GM13977 (cell line): Measurements from ENCODE around the gene ZNF469.

Experiments used
- DNase-seq: peaks from one replicate; pipeline ENCODE4 v3.0.0; 2012; ENCODE audit warnings: low spot score
- CTCF ChIP-seq: IDR thresholded peaks from 2 replicates; pipeline ENCODE4 v1.5.1; 2012; ENCODE audit warnings: mild to moderate bottlenecking, control low read depth; ENCODE audit not compliant: insufficient read depth; ENCODE audit errors: extremely low read depth, missing control alignments
- in situ Hi-C: fragments of 300-500 bp; cut with MboI; formaldehyde crosslinking; loops from one replicate; pipeline ENCODE4 v1.12.0; 2022; ENCODE audit warnings: low sequenced_read_pairs, low pct_unique_long_range_greater_than_20kb, mixed read lengths, inconsistent platforms; ENCODE audit not compliant: unreplicated experiment

ZNF469 gene

GRCh38 chr16:88373927-88374492, 8.7 kb upstream of the ZNF469 start:
- TF ChIP-seq CTCF, result no peak
- in situ Hi-C loops, result no loop called here
- DNase-seq, result no peak

GRCh38 chr16:88374736-88375135, 8.0 kb upstream of the ZNF469 start:
- in situ Hi-C loops, result no loop called here
- DNase-seq, result no peak
- no peak for TF ChIP-seq CTCF

DNA sequence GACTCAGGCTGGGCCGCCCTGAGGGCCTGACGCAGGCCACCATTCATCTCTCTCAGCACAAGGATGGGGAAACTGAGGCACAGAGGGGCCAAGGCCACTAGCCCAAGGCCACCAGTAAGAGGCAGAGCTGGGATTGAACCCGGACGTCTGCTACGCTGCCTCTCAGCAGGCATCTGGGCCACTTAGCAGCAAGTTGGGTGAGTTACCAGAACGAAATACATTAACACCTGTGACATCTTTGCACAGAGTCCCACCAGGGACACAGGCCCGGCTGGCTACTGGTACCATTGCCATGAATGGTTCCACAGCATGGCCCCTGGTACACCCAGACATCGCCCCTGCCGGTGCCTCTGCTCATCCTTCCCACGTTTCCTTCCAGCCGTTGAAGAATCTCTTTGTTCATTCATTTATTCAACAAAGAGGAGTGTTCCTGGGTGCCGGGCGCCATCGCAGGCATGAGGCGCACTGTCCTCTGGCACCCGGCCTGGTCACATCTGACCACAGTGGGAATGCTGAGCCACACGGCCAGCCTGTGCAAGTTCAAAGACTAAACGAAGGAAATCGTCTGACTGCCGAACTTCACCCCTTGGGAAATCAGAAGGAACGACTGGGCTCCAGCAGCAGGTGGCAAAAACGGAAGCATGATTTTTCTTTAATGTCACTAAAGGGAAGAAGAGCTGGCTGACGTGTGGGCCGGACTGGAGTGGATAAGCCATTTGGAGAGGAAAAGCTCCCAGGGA, 7.4 kb upstream of the ZNF469 start:
- TF ChIP-seq CTCF, result no peak
- in situ Hi-C loops, result no loop called here

DNA sequence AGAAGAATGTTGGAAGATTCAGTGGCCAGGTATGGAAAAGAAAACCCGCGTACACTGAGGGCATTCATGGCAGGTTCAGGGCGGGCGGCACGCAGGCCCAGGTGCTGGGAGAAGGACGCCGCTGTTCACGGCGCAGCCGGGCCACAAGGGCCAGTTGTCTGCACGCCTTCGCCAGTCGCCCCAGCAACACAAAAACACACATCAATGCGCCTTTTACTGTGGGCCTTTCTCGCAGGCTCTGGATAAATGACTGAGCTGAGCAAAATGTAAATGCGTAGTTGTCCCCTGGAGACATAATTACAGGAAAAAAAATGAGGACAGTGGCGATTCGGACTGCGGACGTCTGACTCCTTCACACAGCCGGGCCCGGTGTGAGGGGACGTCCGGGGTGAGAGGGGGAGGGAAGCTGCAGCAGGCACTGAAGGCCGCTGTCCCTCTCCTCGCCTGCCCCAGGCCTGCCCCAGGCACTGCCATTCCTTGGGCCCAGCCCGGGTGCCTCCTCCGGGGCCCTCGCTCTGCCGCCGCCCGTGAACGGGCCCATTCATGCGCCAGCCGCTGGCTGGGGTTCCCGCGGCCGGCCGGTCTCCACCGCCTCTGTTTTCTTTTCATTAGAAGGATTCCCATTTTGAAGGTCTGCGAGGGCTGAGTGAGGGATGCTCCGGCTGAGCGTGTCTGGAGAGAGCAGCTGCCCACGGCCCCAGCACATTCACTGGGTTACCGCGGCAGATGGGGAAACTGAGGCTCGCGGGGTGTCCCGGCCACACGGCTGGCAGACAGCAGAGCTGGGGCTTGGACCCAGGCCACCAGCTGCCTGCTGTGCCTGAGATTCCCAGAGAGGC, 6.5 kb upstream of the ZNF469 start:
- no peak for DNase-seq
- in situ Hi-C loops, result no loop called here
- no peak for TF ChIP-seq CTCF

More for the DNA sequence above, 7.4 kb upstream of the ZNF469 start:
- no peak for DNase-seq

GRCh38 chr16:88376835-88377726, 5.7 kb upstream of the ZNF469 start:
- no peak for DNase-seq
- TF ChIP-seq CTCF, result no peak
- in situ Hi-C loops, result no loop called here

DNA sequence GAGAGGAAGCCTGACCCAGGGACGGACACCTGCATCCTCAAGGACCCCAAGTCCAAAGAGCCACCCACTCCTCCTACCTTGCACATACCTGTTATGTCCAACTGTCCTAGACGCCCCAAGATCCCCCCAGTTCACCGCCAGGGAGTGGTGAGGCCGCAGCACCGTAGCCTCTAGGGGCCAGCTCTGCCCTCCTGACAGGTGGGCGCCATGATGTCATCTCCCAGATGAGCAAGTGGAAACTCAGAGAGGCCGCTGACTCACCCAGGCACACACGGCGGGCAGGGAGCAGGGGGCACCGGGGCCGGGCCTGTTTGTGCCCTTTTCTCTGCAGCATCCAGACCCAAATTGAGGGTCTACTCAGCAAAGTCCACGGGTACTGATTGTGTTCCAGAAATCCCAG, 4.8 kb upstream of the ZNF469 start:
- in situ Hi-C loops, result no loop called here
- no peak for TF ChIP-seq CTCF
- no peak for DNase-seq
